ENCODE data around the gene STAT3.

GRCh38 chr17:42303694-42304093 lies 84.5 kb downstream of the STAT3 start:
- TF ChIP-seq MAX (CRISPR knock-in tag; IDR thresholded peaks at IDR 0.05) (no peak), CHD2 (IDR thresholded peaks at IDR 0.05; ENCODE audit: low read depth, low read length) (no peak)
- TF ChIP-seq, protein P1, sequence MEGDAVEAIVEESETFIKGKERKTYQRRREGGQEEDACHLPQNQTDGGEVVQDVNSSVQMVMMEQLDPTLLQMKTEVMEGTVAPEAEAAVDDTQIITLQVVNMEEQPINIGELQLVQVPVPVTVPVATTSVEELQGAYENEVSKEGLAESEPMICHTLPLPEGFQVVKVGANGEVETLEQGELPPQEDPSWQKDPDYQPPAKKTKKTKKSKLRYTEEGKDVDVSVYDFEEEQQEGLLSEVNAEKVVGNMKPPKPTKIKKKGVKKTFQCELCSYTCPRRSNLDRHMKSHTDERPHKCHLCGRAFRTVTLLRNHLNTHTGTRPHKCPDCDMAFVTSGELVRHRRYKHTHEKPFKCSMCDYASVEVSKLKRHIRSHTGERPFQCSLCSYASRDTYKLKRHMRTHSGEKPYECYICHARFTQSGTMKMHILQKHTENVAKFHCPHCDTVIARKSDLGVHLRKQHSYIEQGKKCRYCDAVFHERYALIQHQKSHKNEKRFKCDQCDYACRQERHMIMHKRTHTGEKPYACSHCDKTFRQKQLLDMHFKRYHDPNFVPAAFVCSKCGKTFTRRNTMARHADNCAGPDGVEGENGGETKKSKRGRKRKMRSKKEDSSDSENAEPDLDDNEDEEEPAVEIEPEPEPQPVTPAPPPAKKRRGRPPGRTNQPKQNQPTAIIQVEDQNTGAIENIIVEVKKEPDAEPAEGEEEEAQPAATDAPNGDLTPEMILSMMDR (IDR thresholded peaks at IDR 0.05 in 2 of 3, conservative IDR thresholded peaks at IDR 0.05 in 1 of 3; ENCODE audit: insufficient read depth in 2 of 3, low read depth in 1 of 3, low read length in 3 of 3): no peak
